Upper lobe of left lung (tissue), 6 donors: ENCODE measurements around the gene HAUS8. TPM values are rescaled to one million over a fixed set of nuclear protein-coding genes. Genes with fewer than 3 reads are reported as not detected.
A peak's percentile ranks its signal among the peaks of the same experiment; 100 is the strongest.

Experiments used
- ATAC-seq, 2 donors: fragments of 200-7000 bp; cut with Tn5 transposase; one replicate each; pipeline ENCODE4 v1.9.1; 2022; ENCODE audit warnings: mild to moderate bottlenecking in 2 of 2, moderate library complexity in 2 of 2; ENCODE audit not compliant: low FRiP score in 2 of 2
- DNase-seq, 2 donors: peaks; one replicate each; pipeline ENCODE4 v3.0.0-alpha.2; 2019 to 2020
- H3K27ac ChIP-seq, 4 donors: fragments of 200-600 bp; sonication (generic); one replicate each; pipeline ENCODE4 v1.5.1; 2016 to 2019
- H3K27me3 ChIP-seq, 4 donors: fragments of 200-600 bp; sonication (generic); one replicate each; pipeline ENCODE4 v1.5.1; 2017 to 2019
- H3K36me3 ChIP-seq, 4 donors: fragments of 200-600 bp; sonication (generic); one replicate each; pipeline ENCODE4 v1.5.1; 2016 to 2019
- H3K4me1 ChIP-seq, 4 donors: fragments of 200-600 bp; sonication (generic); one replicate each; pipeline ENCODE4 v1.5.1; 2018 to 2019
- H3K4me3 ChIP-seq, 4 donors: fragments of 200-600 bp; sonication (generic); one replicate each; pipeline ENCODE4 v1.5.1; 2017 to 2019; ENCODE audit warnings: mild to moderate bottlenecking in 2 of 4, moderate library complexity in 1 of 4
- H3K9me3 ChIP-seq, 4 donors: fragments of 200-600 bp; sonication (generic); one replicate each; pipeline ENCODE4 v1.5.1; 2018 to 2019
- EP300 ChIP-seq, 4 donors: sonication (generic); formaldehyde crosslinking; IDR thresholded peaks; one replicate each; pipeline ENCODE4 v1.5.1; 2017; ENCODE audit warnings: antibody characterized with exemption in 4 of 4, control low read depth in 2 of 4
- POLR2A ChIP-seq, 4 donors: fragments of 450-650 bp; IDR thresholded peaks; one replicate each; pipeline ENCODE4 v1.5.1; 2016 to 2017; ENCODE audit warnings: antibody characterized with exemption in 4 of 4, mild to moderate bottlenecking in 2 of 4
- POLR2AphosphoS5 ChIP-seq, 2 donors: sonication (generic); formaldehyde crosslinking; IDR thresholded peaks; one replicate each; pipeline ENCODE4 v1.5.1; 2017; ENCODE audit warnings: antibody characterized with exemption in 2 of 2
- WGBS, 2 donors: methylation state at CpG; one replicate each; pipeline ENCODE4 v1.1.5; 2017 to 2018; 5-methylcytosine and 5-hydroxymethylcytosine counted together
- total RNA-seq, 6 donors: library from RNA; depleted of rRNA in 4 of 6; stranded (reverse); fragments of >200 nt in 4 of 6; gene quantifications; one replicate each; pipeline versions ENCODE4 v1.1.0 to v1.2.1, GENCODE V29; 2016 to 2021
- TF ChIP-seq, protein P1 (sequence below), 6 experiments: fragments of 450-650 bp in 4 of 6; fragments of 200-600 bp in 2 of 6; sonication (generic) in 2 of 6; IDR thresholded peaks; one replicate each; pipeline ENCODE4 v1.5.1; 2016 to 2019; ENCODE audit warnings: antibody characterized with exemption in 6 of 6
- donor health status: DM: no; HTN: no; CAD: no; lungs with moderate emphysema.
- donor health status: DM: no; HTN: yes; CAD: no; lungs with severe emphysema.

The HAUS8 gene
- total RNA-seq, 6 donors from 2014 or later, result 4.9 to 21.0 (median 8.7) TPM

DNA sequence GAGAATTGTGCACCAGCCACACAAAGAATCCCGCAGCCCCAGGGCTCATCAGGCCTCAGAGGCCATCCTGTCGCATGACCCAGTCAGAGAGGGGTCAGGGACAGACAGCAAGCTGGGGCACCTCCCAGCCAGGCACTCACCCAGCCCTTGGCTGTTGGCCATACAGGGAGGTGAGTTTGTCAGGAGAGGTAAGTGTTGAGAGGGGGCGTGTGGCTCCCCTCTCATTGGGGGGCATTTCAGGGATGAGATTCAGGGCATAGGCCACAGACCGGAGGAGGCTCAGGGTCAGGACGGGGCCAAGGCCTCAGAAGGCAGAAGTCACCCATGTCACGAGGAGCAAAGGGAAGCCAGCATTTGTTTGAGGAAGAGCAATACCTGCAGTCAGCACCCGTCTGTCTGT, 37.4 kb upstream of the HAUS8 start:
- Histone ChIP-seq H3K27ac (peak overlapping the region in 3 of 4 donors; percentile 5 to 79 (median 71)), H3K4me3 (no peak overlapping the region), H3K36me3 (peaks cover 0 to 23% (median 8%) of the 10 kb centered on the region in 4 donors), H3K4me1 (peaks cover 17 to 57% (median 36%) of the 10 kb centered on the region in 4 donors), H3K27me3 (no peaks in the 10 kb centered on the region), H3K9me3 (no peaks in the 10 kb centered on the region)
- no peak for TF ChIP-seq POLR2A (IDR thresholded peaks at IDR 0.05)
- no peak for TF ChIP-seq POLR2AphosphoS5 (IDR thresholded peaks at IDR 0.05)
- no peak for TF ChIP-seq EP300 (IDR thresholded peaks at IDR 0.05)
- TF ChIP-seq, protein P1, sequence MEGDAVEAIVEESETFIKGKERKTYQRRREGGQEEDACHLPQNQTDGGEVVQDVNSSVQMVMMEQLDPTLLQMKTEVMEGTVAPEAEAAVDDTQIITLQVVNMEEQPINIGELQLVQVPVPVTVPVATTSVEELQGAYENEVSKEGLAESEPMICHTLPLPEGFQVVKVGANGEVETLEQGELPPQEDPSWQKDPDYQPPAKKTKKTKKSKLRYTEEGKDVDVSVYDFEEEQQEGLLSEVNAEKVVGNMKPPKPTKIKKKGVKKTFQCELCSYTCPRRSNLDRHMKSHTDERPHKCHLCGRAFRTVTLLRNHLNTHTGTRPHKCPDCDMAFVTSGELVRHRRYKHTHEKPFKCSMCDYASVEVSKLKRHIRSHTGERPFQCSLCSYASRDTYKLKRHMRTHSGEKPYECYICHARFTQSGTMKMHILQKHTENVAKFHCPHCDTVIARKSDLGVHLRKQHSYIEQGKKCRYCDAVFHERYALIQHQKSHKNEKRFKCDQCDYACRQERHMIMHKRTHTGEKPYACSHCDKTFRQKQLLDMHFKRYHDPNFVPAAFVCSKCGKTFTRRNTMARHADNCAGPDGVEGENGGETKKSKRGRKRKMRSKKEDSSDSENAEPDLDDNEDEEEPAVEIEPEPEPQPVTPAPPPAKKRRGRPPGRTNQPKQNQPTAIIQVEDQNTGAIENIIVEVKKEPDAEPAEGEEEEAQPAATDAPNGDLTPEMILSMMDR (IDR thresholded peaks at IDR 0.05), result no peak
- DNase-seq, result peak in 1 of 2 donors; percentile 66
- ATAC-seq, result peak in 1 of 2 donors; percentile 34
- 77 to 81% methylated on average over 7 of the region's 7 CpGs for WGBS, 2 donors

DNA sequence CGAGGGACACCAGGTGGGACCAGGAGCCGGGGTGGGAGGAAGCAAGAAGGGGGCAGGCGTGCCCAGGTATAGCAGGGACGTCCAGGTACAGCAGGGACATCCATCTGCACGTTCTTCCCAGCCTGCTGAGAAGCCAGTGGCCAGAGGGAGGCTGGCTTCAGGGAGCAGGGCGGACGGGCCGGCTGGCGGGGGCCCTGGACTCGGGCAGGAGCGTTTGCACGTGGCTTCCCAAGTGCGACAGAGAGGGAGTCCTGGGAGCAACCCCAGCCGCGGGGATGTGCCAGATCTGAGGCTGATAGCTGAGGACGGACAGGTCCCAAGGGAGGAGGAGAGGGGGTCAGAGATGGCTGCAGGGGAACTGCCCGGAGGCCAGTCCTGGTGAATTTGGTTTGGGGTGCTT, 37.0 kb upstream of the HAUS8 start:
- Histone ChIP-seq H3K4me1 (peaks cover 21 to 62% (median 40%) of the 10 kb centered on the region in 4 donors), H3K27me3 (no peaks in the 10 kb centered on the region), H3K36me3 (peaks cover 0 to 23% (median 8%) of the 10 kb centered on the region in 4 donors), H3K9me3 (no peaks in the 10 kb centered on the region), H3K4me3 (no peak overlapping the region), H3K27ac (peak overlapping the region in 3 of 4 donors; percentile 5 to 79 (median 71))
- DNase-seq (peak in 1 of 2 donors; percentile 76), ATAC-seq (no peak)
- TF ChIP-seq EP300 (IDR thresholded peaks at IDR 0.05), result no peak
- no peak for TF ChIP-seq POLR2A (IDR thresholded peaks at IDR 0.05)
- TF ChIP-seq POLR2AphosphoS5 (IDR thresholded peaks at IDR 0.05), result no peak
- TF ChIP-seq, protein P1 (IDR thresholded peaks at IDR 0.05), result no peak
- 92 to 93% methylated on average over 11 to 15 of the region's 17 CpGs for WGBS, 2 donors

DNA sequence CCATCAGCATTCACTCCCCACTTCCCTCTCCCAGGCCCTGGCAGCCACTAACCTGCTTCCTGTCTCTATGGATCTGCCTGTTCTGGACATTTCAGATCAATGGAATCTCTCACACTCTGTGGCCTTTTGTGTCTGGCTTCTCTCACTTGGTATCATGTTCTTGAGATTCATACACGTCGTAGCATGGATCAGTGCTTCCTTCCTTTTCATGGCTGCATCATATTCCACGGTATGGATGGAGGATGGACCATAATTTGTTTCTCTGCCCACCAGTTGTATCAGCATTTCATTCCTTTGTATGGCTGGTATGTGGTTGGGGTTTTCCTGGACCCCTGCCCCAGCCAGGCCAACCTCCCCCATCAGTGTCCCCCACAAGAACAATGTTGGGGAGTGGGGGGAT, 36.5 kb upstream of the HAUS8 start:
- Histone ChIP-seq H3K4me3 (no peak overlapping the region), H3K27me3 (no peaks in the 10 kb centered on the region), H3K4me1 (peaks cover 21 to 67% (median 43%) of the 10 kb centered on the region in 4 donors), H3K36me3 (peaks cover 0 to 23% (median 8%) of the 10 kb centered on the region in 4 donors), H3K9me3 (no peaks in the 10 kb centered on the region), H3K27ac (peak overlapping the region in 2 of 4 donors; percentile 71 to 79)
- no peak for ATAC-seq
- WGBS, 2 donors, result 93 to 100% methylated on average over 3 of the region's 3 CpGs
- TF ChIP-seq POLR2A (IDR thresholded peaks at IDR 0.05) (no peak), POLR2AphosphoS5 (IDR thresholded peaks at IDR 0.05) (no peak), EP300 (IDR thresholded peaks at IDR 0.05) (no peak)
- TF ChIP-seq, protein P1 (IDR thresholded peaks at IDR 0.05), result no peak
- no peak for DNase-seq

DNA sequence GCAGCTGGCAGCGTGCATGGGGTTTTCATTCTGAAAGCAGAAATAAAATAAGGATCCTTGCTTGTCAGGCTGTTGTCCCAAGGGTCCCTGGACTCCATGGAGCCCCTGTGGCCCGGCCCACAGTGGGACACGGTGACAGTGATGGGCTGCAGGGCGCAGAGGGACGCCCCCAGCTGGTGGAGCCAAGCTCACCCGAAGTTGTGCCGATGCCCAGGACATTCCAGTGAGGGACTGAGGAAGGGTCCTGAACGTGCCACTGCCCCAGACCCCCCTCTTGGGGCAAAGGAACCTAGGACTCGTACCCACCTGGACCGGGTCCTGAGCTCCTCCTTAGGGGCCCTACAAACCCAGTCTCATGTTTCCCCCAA, 35.3 kb upstream of the HAUS8 start:
- TF ChIP-seq, protein P1 (IDR thresholded peaks at IDR 0.05), result no peak
- no peak for TF ChIP-seq POLR2A (IDR thresholded peaks at IDR 0.05)
- TF ChIP-seq EP300 (IDR thresholded peaks at IDR 0.05), result no peak
- no peak for TF ChIP-seq POLR2AphosphoS5 (IDR thresholded peaks at IDR 0.05)
- DNase-seq (no peak), ATAC-seq (no peak)
- Histone ChIP-seq H3K27ac (peak overlapping the region; percentile 61 to 88 (median 80)), H3K4me1 (peaks cover 21 to 68% (median 41%) of the 10 kb centered on the region in 4 donors), H3K4me3 (no peak overlapping the region), H3K27me3 (no peaks in the 10 kb centered on the region), H3K9me3 (no peaks in the 10 kb centered on the region), H3K36me3 (peaks cover 0 to 25% (median 6%) of the 10 kb centered on the region in 4 donors)
- 78 to 91% methylated on average over 4 to 10 of the region's 10 CpGs for WGBS, 2 donors
